NCI-H446 (cell line): ENCODE data around the gene FAM161A.
A peak's percentile ranks its signal among the peaks of the same experiment; 100 is the strongest.
"Not testable (repeated sequence)": the region's sequence is repeated elsewhere in the genome, so short reads cannot be mapped to it uniquely, and the experiment has no call there.

Source experiments
- DNase-seq, 2 experiments: peaks; one replicate each; lab custom pipeline; 2025; lab: John Stamatoyannopoulos, UW

FAM161A gene

GRCh38 chr2:61853847-61854563 lies at the start of gene FAM161A:
TSS of gene FAM161A (minus strand) at chr2:61854060. CDS start at chr2:61854041, 19 bp downstream.
- peak; percentile 80 to 85 for DNase-seq

GRCh38 chr2:61900281-61900680 lies 46.4 kb upstream of the FAM161A start:
- DNase-seq = no peak

- peak in 1 of 2 experiments; percentile 13 for DNase-seq
Measured at GRCh38 chr2:61898810-61899209, 45.0 kb upstream of the FAM161A start.

- peak; percentile 61 to 89 for DNase-seq
Measured at GRCh38 chr2:61888267-61889055, 34.6 kb upstream of the FAM161A start, which contains the start of gene CCT4. TSS of gene CCT4 (minus strand) at chr2:61888656. CDS start at chr2:61888507, 149 bp downstream.

- DNase-seq = no peak
Measured at GRCh38 chr2:61887717-61888266, 33.9 kb upstream of the FAM161A start.

GRCh38 chr2:61885896-61886603 lies 32.2 kb upstream of the FAM161A start:
- DNase-seq = no peak

GRCh38 chr2:61882850-61883249 lies 29.0 kb upstream of the FAM161A start:
- no peak for DNase-seq

- not testable (repeated sequence) for DNase-seq
Measured at GRCh38 chr2:61879351-61879750, 25.5 kb upstream of the FAM161A start.

GRCh38 chr2:61878761-61879160 lies 24.9 kb upstream of the FAM161A start:
- no peak for DNase-seq

GRCh38 chr2:61877571-61878245 lies 23.8 kb upstream of the FAM161A start:
- no peak for DNase-seq

GRCh38 chr2:61876400-61876799 lies 22.5 kb upstream of the FAM161A start:
- no peak for DNase-seq

GRCh38 chr2:61866482-61867089 lies 12.7 kb upstream of the FAM161A start:
- DNase-seq = not testable (repeated sequence)

- no peak for DNase-seq
Measured at GRCh38 chr2:61862085-61862484, 8.2 kb upstream of the FAM161A start.

- no peak for DNase-seq
Measured at GRCh38 chr2:61857224-61857623, 3.4 kb upstream of the FAM161A start.

- DNase-seq = peak in 1 of 2 experiments; percentile 20
Measured at GRCh38 chr2:61855318-61855613, 1.4 kb upstream of the FAM161A start.

- peak; percentile 92 to 95 for DNase-seq
Measured at GRCh38 chr2:61854564-61855317, 881 bp upstream of the FAM161A start.

GRCh38 chr2:61853086-61853846 lies 594 bp downstream of the FAM161A start:
- peak in 1 of 2 experiments; percentile 74 for DNase-seq

- DNase-seq = not testable (repeated sequence)
Measured at GRCh38 chr2:61851270-61851669, 2.6 kb downstream of the FAM161A start.

- no peak for DNase-seq
Measured at GRCh38 chr2:61845320-61845719, 8.5 kb downstream of the FAM161A start.

- DNase-seq = no peak
Measured at GRCh38 chr2:61841286-61841685, 12.6 kb downstream of the FAM161A start.
